Mesenchymal stem cell (in vitro differentiated cells and primary cell): ENCODE results near the gene TMOD3. TPM values are rescaled to one million over a fixed set of nuclear protein-coding genes. Genes with fewer than 3 reads are reported as not detected.

ENCODE experiments used
- DNase-seq: peaks from one replicate; pipeline ENCODE4 v3.0.0-alpha.2; 2013
- H2AFZ ChIP-seq: one replicate; pipeline ENCODE4 v1.6.1; 2013; ENCODE audit warnings: low read depth, mild to moderate bottlenecking, control low read depth, inconsistent platforms, low read length, moderate library complexity
- H2AK5ac ChIP-seq: 2 replicates; pipeline ENCODE4 v1.6.1; 2013; ENCODE audit warnings: low read length, moderate library complexity, mild to moderate bottlenecking, inconsistent platforms; ENCODE audit not compliant: severe bottlenecking
- H2BK120ac ChIP-seq: one replicate; pipeline ENCODE4 v1.6.1; 2013; ENCODE audit warnings: low read depth, mild to moderate bottlenecking, inconsistent platforms, low read length, moderate library complexity
- H2BK12ac ChIP-seq, 2 experiments: one replicate each; pipeline ENCODE4 v1.6.1; 2013; ENCODE audit warnings: inconsistent platforms in 2 of 2, low read length in 2 of 2, mild to moderate bottlenecking in 2 of 2, moderate library complexity in 2 of 2, control low read depth in 1 of 2
- H2BK15ac ChIP-seq: one replicate; pipeline ENCODE4 v1.6.1; 2013; ENCODE audit warnings: mild to moderate bottlenecking, low read depth, inconsistent platforms; ENCODE audit not compliant: poor library complexity, severe bottlenecking
- H2BK5ac ChIP-seq: 2 replicates; pipeline ENCODE4 v1.6.1; 2013; ENCODE audit warnings: low read depth, mild to moderate bottlenecking, low read length, control low read depth, inconsistent platforms; ENCODE audit not compliant: poor library complexity, severe bottlenecking
- H3K14ac ChIP-seq, 2 experiments: one replicate each; pipeline ENCODE4 v1.6.1; 2013; ENCODE audit warnings: inconsistent platforms in 2 of 2, low read length in 2 of 2, control low read depth in 1 of 2, mild to moderate bottlenecking in 1 of 2, moderate library complexity in 1 of 2
- H3K18ac ChIP-seq, 2 experiments: one replicate each; pipeline ENCODE4 v1.6.1; 2013; ENCODE audit warnings: inconsistent platforms in 2 of 2, low read length in 2 of 2, control low read depth in 1 of 2, low read depth in 1 of 2, mild to moderate bottlenecking in 1 of 2
- H3K23ac ChIP-seq, 2 experiments: one replicate each; pipeline ENCODE4 v1.6.1; 2013; ENCODE audit warnings: inconsistent platforms in 2 of 2, low read length in 2 of 2, mild to moderate bottlenecking in 2 of 2, moderate library complexity in 2 of 2, control low read depth in 1 of 2
- H3K27ac ChIP-seq: 2 replicates; pipeline ENCODE4 v1.5.1; 2013; ENCODE audit warnings: mild to moderate bottlenecking, moderate library complexity, low read length, control low read depth, inconsistent platforms; ENCODE audit not compliant: poor library complexity, severe bottlenecking
- H3K27me3 ChIP-seq, 2 experiments: 2 replicates each; pipeline versions ENCODE4 v1.6.1 to v1.7.0; 2013; ENCODE audit warnings: low read length in 2 of 2, mild to moderate bottlenecking in 2 of 2, moderate library complexity in 2 of 2, control low read depth in 1 of 2, inconsistent platforms in 1 of 2; ENCODE audit not compliant: control insufficient read depth in 1 of 2, insufficient read depth in 1 of 2
- H3K36me3 ChIP-seq, 2 experiments: 2 replicates each; pipeline versions ENCODE4 v1.6.1 to v1.7.0; 2013; ENCODE audit warnings: low read length in 2 of 2, control low read depth in 1 of 2, inconsistent platforms in 1 of 2, low read depth in 1 of 2, mild to moderate bottlenecking in 1 of 2; ENCODE audit not compliant: insufficient read depth in 2 of 2, control insufficient read depth in 1 of 2
- H3K4ac ChIP-seq, 2 experiments: one replicate each; pipeline ENCODE4 v1.6.1; 2013; ENCODE audit warnings: inconsistent platforms in 2 of 2, low read length in 2 of 2, mild to moderate bottlenecking in 2 of 2, moderate library complexity in 2 of 2, control low read depth in 1 of 2, low read depth in 1 of 2
- H3K4me1 ChIP-seq: 2 replicates; pipeline ENCODE4 v1.6.1; 2013; ENCODE audit warnings: low read depth, low read length, control low read depth; ENCODE audit not compliant: control insufficient read depth, insufficient read depth
- H3K4me2 ChIP-seq: 2 replicates; pipeline ENCODE4 v1.6.1; 2013; ENCODE audit warnings: low read length, mild to moderate bottlenecking, inconsistent platforms; ENCODE audit not compliant: poor library complexity, severe bottlenecking
- H3K4me3 ChIP-seq, 2 experiments: 2 replicates each; pipeline versions ENCODE4 v1.5.1 to v1.7.0; 2013; ENCODE audit warnings: low read length in 2 of 2, mild to moderate bottlenecking in 2 of 2, control low read depth in 1 of 2, low read depth in 1 of 2; ENCODE audit not compliant: insufficient read depth in 1 of 2
- H3K79me1 ChIP-seq: replicated peaks from 2 replicates; pipeline ENCODE4 v1.6.1; 2013; ENCODE audit warnings: mild to moderate bottlenecking, control low read depth, low read length, inconsistent platforms; ENCODE audit not compliant: poor library complexity, severe bottlenecking
- H3K9ac ChIP-seq: 2 replicates; pipeline ENCODE4 v1.7.0; 2013; ENCODE audit warnings: mild to moderate bottlenecking, low read length, moderate library complexity
- H3K9me3 ChIP-seq: 2 replicates; pipeline ENCODE4 v1.7.0; 2013; ENCODE audit warnings: mild to moderate bottlenecking, low read length; ENCODE audit not compliant: control insufficient read depth
- H4K8ac ChIP-seq: one replicate; pipeline ENCODE4 v1.6.1; 2013; ENCODE audit warnings: inconsistent platforms, mild to moderate bottlenecking, low read length, moderate library complexity
- H4K91ac ChIP-seq: one replicate; pipeline ENCODE4 v1.6.1; 2013; ENCODE audit warnings: mild to moderate bottlenecking, low read length, inconsistent platforms
- WGBS: methylation state at CpG from one replicate; pipeline ENCODE4 v1.1.7; 2013; ENCODE audit warnings: mixed read lengths; 5-methylcytosine and 5-hydroxymethylcytosine counted together
- polyA plus RNA-seq, 2 experiments: library from polyadenylated mRNA; stranded (reverse); fragments of 200-250 nt; gene quantifications; one replicate each; pipeline ENCODE4 v1.2.3, GENCODE V29; 2013

Gene TMOD3
- 23.3 TPM for polyA plus RNA-seq (2013, experiment 1 of 2)
- 24.1 TPM for polyA plus RNA-seq (2013, experiment 2 of 2)

- Histone ChIP-seq H3K23ac (peak within 1 kb of the TSS in 1 of 2 experiments; percentile 83), H4K91ac (peak within 1 kb of the TSS; percentile 83), H3K9ac (peak within 1 kb of the TSS; percentile 95), H3K4me1 (peaks cover 5% of the 10 kb centered on the region), H2BK120ac (peak within 1 kb of the TSS; percentile 61), H2AFZ (peak within 1 kb of the TSS; percentile 39), H3K4ac (peak within 1 kb of the TSS; percentile 51 to 98), H3K27ac (peak within 1 kb of the TSS; percentile 67), H3K14ac (peak within 1 kb of the TSS; percentile 2 to 97), H3K9me3 (no peaks in the 10 kb centered on the region), H3K79me1 (no peaks in the 10 kb centered on the region), H4K8ac (peak within 1 kb of the TSS; percentile 95), H2BK12ac (peak within 1 kb of the TSS; percentile 63 to 77), H2BK5ac (peak within 1 kb of the TSS; percentile 89), H2BK15ac (peak within 1 kb of the TSS; percentile 80), H3K4me3 (peak within 1 kb of the TSS; percentile 97 to 99), H3K18ac (peak within 1 kb of the TSS; percentile 98), H3K36me3 (no peaks in the 10 kb centered on the region), H3K4me2 (peak within 1 kb of the TSS; percentile 59), H3K27me3 (no peaks in the 10 kb centered on the region), H2AK5ac (peak within 1 kb of the TSS; percentile 69)
- DNase-seq, result peak; percentile 92
- WGBS, result 2% methylated on average over 68 of the region's 89 CpGs
Measured at GRCh38 chr15:51829376-51830275, at the start of gene TMOD3. TMOD3 (plus strand) TSS chr15:51829653; CDS start chr15:51862885, 33,232 bp downstream.

GRCh38 chr15:51780636-51781035 is 48.8 kb upstream of the TMOD3 start:
- Histone ChIP-seq H4K8ac (no peak overlapping the region), H3K27me3 (no peaks in the 10 kb centered on the region), H3K4me1 (no peaks in the 10 kb centered on the region), H2AK5ac (no peak overlapping the region), H3K9me3 (peaks cover 5% of the 10 kb centered on the region), H3K36me3 (peaks cover 0 to 46% of the 10 kb centered on the region in 2 experiments), H3K23ac (no peak overlapping the region), H2BK15ac (no peak overlapping the region), H2BK5ac (no peak overlapping the region), H2BK12ac (no peak overlapping the region), H3K9ac (no peak overlapping the region), H2AFZ (no peak overlapping the region), H3K4me2 (no peak overlapping the region), H3K14ac (no peak overlapping the region), H3K4ac (no peak overlapping the region), H3K4me3 (no peak overlapping the region), H4K91ac (no peak overlapping the region), H3K18ac (no peak overlapping the region), H3K79me1 (no peaks in the 10 kb centered on the region), H3K27ac (no peak overlapping the region), H2BK120ac (no peak overlapping the region)
- 83% methylated on average over 1 of the region's 1 CpG for WGBS
- peak; percentile 21 for DNase-seq

GRCh38 chr15:51781506-51781905 is 47.9 kb upstream of the TMOD3 start:
- 69% methylated on average over 2 of the region's 2 CpGs for WGBS

GRCh38 chr15:51782357-51782896 is 47.0 kb upstream of the TMOD3 start:
- Histone ChIP-seq H3K27me3 (no peaks in the 10 kb centered on the region), H3K79me1 (no peaks in the 10 kb centered on the region), H2BK120ac (no peak overlapping the region), H3K36me3 (peaks cover 0 to 54% of the 10 kb centered on the region in 2 experiments), H3K9me3 (peaks cover 5% of the 10 kb centered on the region), H2BK12ac (no peak overlapping the region), H2AK5ac (no peak overlapping the region), H2BK5ac (no peak overlapping the region), H4K91ac (no peak overlapping the region), H3K4me1 (no peaks in the 10 kb centered on the region), H3K4me2 (no peak overlapping the region), H3K18ac (no peak overlapping the region), H3K27ac (no peak overlapping the region), H3K4me3 (no peak overlapping the region), H4K8ac (no peak overlapping the region), H3K23ac (no peak overlapping the region), H3K4ac (no peak overlapping the region), H2AFZ (no peak overlapping the region), H3K14ac (no peak overlapping the region), H3K9ac (no peak overlapping the region), H2BK15ac (no peak overlapping the region)
- DNase-seq, result no peak
- WGBS, result 63% methylated on average over 4 of the region's 7 CpGs

More at GRCh38 chr15:51781506-51781905, 47.9 kb upstream of the TMOD3 start:
- DNase-seq, result no peak
- H2BK12ac ChIP-seq, result no peak overlapping the region
- H2AFZ ChIP-seq, result no peak overlapping the region
- H3K9ac ChIP-seq, result no peak overlapping the region
- no peak overlapping the region for H3K14ac ChIP-seq
- H4K91ac ChIP-seq, result no peak overlapping the region
- no peak overlapping the region for H3K4me2 ChIP-seq
- peaks cover 0 to 49% of the 10 kb centered on the region in 2 experiments for H3K36me3 ChIP-seq
- no peak overlapping the region for H2BK120ac ChIP-seq
- H3K4me1 ChIP-seq, result no peaks in the 10 kb centered on the region
- H3K23ac ChIP-seq, result no peak overlapping the region
- H3K4me3 ChIP-seq, result no peak overlapping the region
- H3K27ac ChIP-seq, result no peak overlapping the region
- no peaks in the 10 kb centered on the region for H3K79me1 ChIP-seq
- H3K27me3 ChIP-seq, result no peaks in the 10 kb centered on the region
- no peak overlapping the region for H3K18ac ChIP-seq
- no peak overlapping the region for H3K4ac ChIP-seq
- H2BK5ac ChIP-seq, result no peak overlapping the region
- H2AK5ac ChIP-seq, result no peak overlapping the region
- no peak overlapping the region for H2BK15ac ChIP-seq
- H4K8ac ChIP-seq, result no peak overlapping the region
- peaks cover 5% of the 10 kb centered on the region for H3K9me3 ChIP-seq
